Heart left ventricle (tissue), 16 donors: ENCODE data around the gene GLRA1. TPM values are rescaled to one million over a fixed set of nuclear protein-coding genes. Genes with fewer than 3 reads are reported as not detected.

Source experiments
- ATAC-seq, 4 donors: fragments of 200-7000 bp; cut with Tn5 transposase; one replicate each; pipeline ENCODE4 v1.9.1; 2020 to 2022; ENCODE audit warnings: moderate library complexity in 4 of 4, mild to moderate bottlenecking in 3 of 4, moderate number of reproducible peaks in 1 of 4
- DNase-seq, 5 donors: peaks; one replicate each; pipeline ENCODE4 v3.0.0-alpha.2; 2020
- H3K27ac ChIP-seq, 12 donors: fragments of 200-600 bp; sonication (generic) in 4 of 12; one replicate each; pipeline versions ENCODE4 v1.5.0 to v1.8.0; 2016 to 2022; ENCODE audit warnings: mild to moderate bottlenecking in 2 of 12
- H3K27me3 ChIP-seq, 9 donors: fragments of 200-600 bp; sonication (generic) in 2 of 9; one replicate each; pipeline versions ENCODE4 v1.5.1 to v1.8.0; 2016 to 2022; ENCODE audit warnings: mild to moderate bottlenecking in 3 of 9
- H3K36me3 ChIP-seq, 9 donors: fragments of 200-600 bp; sonication (generic) in 2 of 9; one replicate each; pipeline versions ENCODE4 v1.5.0 to v1.8.0; 2018 to 2022; ENCODE audit warnings: mild to moderate bottlenecking in 2 of 9
- H3K4me1 ChIP-seq, 12 donors: fragments of 200-600 bp; sonication (generic) in 4 of 12; one replicate each; pipeline versions ENCODE4 v1.5.0 to v1.8.0; 2016 to 2022; ENCODE audit warnings: mild to moderate bottlenecking in 3 of 12
- H3K4me3 ChIP-seq, 12 donors: fragments of 200-600 bp; sonication (generic) in 4 of 12; one replicate each; pipeline versions ENCODE4 v1.5.0 to v1.8.0; 2017 to 2022; ENCODE audit warnings: mild to moderate bottlenecking in 9 of 12, moderate library complexity in 4 of 12
- H3K9me3 ChIP-seq, 12 donors: fragments of 200-600 bp; sonication (generic) in 4 of 12; one replicate each; pipeline versions ENCODE4 v1.5.0 to v1.8.0; 2016 to 2022; ENCODE audit warnings: mild to moderate bottlenecking in 1 of 12
- CTCF ChIP-seq, 12 donors: fragments of 200-600 bp; sonication (generic) in 4 of 12; IDR thresholded peaks; one replicate each; pipeline versions ENCODE4 v1.5.0 to v1.8.0; 2018 to 2022; ENCODE audit warnings: antibody characterized with exemption in 12 of 12, mild to moderate bottlenecking in 5 of 12
- POLR2A ChIP-seq, 2 donors: fragments of 450-650 bp; IDR thresholded peaks; one replicate each; pipeline ENCODE4 v1.6.1; 2017; ENCODE audit warnings: antibody characterized with exemption in 2 of 2, mild to moderate bottlenecking in 2 of 2, moderate library complexity in 2 of 2
- WGBS, 4 donors: extraction: QIAGEN DNeasy Blood & Tissue Kit in 2 of 4; methylation state at CpG; one replicate each; pipeline versions ENCODE4 v1.1.5 to v1.1.7; 2013 to 2018; 5-methylcytosine and 5-hydroxymethylcytosine counted together
- intact Hi-C, 10 donors: fragments of 100-400 bp; cut with DNase I; formaldehyde crosslinking; loops; one replicate each; pipeline versions ENCODE4 v1.11.1 to v1.14.2; 2022
- polyA plus RNA-seq, 2 donors: library from polyadenylated mRNA; stranded (reverse); fragments of 200-250 nt; gene quantifications; one replicate each; pipeline ENCODE4 v1.2.3, GENCODE V29; 2013
- total RNA-seq, 9 donors: library from RNA; depleted of rRNA in 2 of 9; stranded (reverse); fragments of >200 nt in 2 of 9; fragmentation: NEBNext Ultra II Directional in 3 of 9; extraction: Animal tissue kit (Norgen Biotek cat#: 25700) in 3 of 9; gene quantifications; one replicate each; pipeline versions ENCODE4 v1.1.0 to v1.2.4, GENCODE V29; 2016 to 2023
- donor health status: ischemic (EF 13 %, LVEDD 7.1; RV severe dilation, severe dysfunction).
- donor health status: healthy with polysubstance abuse.
- donor health status: DM: no; HTN: yes; CAD: no.
- donor health status: DM: no; HTN: no; CAD: no.
- donor health status: ischemic (EF 25% LVEDD 6.9; RV normal size, moderate dysfunction).
- donor health status: ischemic (EF 25% LVEDD 5.7; RV mildly dilated, moderate dysfunction).
- donor health status: healthy.
- donor health status: DM: yes; HTN: yes; CAD: no.
- donor health status: ischemic (EF 35%, LVEDD 5.7; RV mildly dilated, moderate dysfunction).
- donor health status: nonischemic (EF 11% LVEDD 7.7; RV severe dilation, severe dysfunction).
- donor health status: DM: yes; HTN: yes; CAD: no.
- donor health status: PGD.
- donor health status: ischemic (EF 29% LVEDD 5.4; RV normal size, mild dysfunction).
- donor health status: nonischemic (EF 23%, LVEDD 6.1; RV moderate dilation, normal function).

Gene GLRA1
- total and polyA plus RNA-seq, 11 donors: not detected

- DNase-seq (no peak), ATAC-seq (no peak)
- Histone ChIP-seq H3K4me3 (no peak overlapping the region), H3K27me3 (no peaks in the 10 kb centered on the region), H3K36me3 (no peaks in the 10 kb centered on the region), H3K4me1 (no peaks in the 10 kb centered on the region), H3K9me3 (no peaks in the 10 kb centered on the region), H3K27ac (no peak overlapping the region)
- TF ChIP-seq CTCF (IDR thresholded peaks at IDR 0.05) (no peak), POLR2A (IDR thresholded peaks at IDR 0.05) (no peak)
- WGBS, 4 donors: 73 to 83% (median 77%) methylated on average over 4 of the region's 4 CpGs
- intact Hi-C loops: no loop called here
Observed at GRCh38 chr5:151954255-151954654, 29.6 kb upstream of the GLRA1 start.

GRCh38 chr5:151953833-151954232 lies 29.2 kb upstream of the GLRA1 start:
- Histone ChIP-seq H3K27ac (no peak overlapping the region), H3K9me3 (no peaks in the 10 kb centered on the region), H3K36me3 (no peaks in the 10 kb centered on the region), H3K4me1 (no peaks in the 10 kb centered on the region), H3K27me3 (no peaks in the 10 kb centered on the region), H3K4me3 (no peak overlapping the region)
- TF ChIP-seq CTCF (IDR thresholded peaks at IDR 0.05) (no peak), POLR2A (IDR thresholded peaks at IDR 0.05) (no peak)
- 78 to 88% (median 78%) methylated on average over 1 of the region's 1 CpG for WGBS, 4 donors
- no peak for DNase-seq
- no peak for ATAC-seq
- intact Hi-C loops: no loop called here

GRCh38 chr5:151952238-151952637 lies 27.6 kb upstream of the GLRA1 start:
- Histone ChIP-seq H3K9me3 (no peaks in the 10 kb centered on the region), H3K27me3 (no peaks in the 10 kb centered on the region), H3K4me1 (peaks cover 0 to 3% (median 0%) of the 10 kb centered on the region in 12 donors), H3K27ac (no peak overlapping the region), H3K36me3 (no peaks in the 10 kb centered on the region), H3K4me3 (no peak overlapping the region)
- intact Hi-C loops: no loop called here
- TF ChIP-seq POLR2A (IDR thresholded peaks at IDR 0.05) (no peak), CTCF (IDR thresholded peaks at IDR 0.05) (no peak)
- WGBS, 4 donors: 45 to 57% (median 48%) methylated on average over 2 of the region's 2 CpGs
- DNase-seq (no peak), ATAC-seq (no peak)

- H3K9me3 ChIP-seq: no peaks in the 10 kb centered on the region
- H3K4me1 ChIP-seq: peaks cover 0 to 3% (median 0%) of the 10 kb centered on the region in 12 donors
- ATAC-seq (no peak), DNase-seq (no peak)
- WGBS, 4 donors: 61 to 74% (median 67%) methylated on average over 9 of the region's 9 CpGs
- H3K27ac ChIP-seq: no peak overlapping the region
- H3K4me3 ChIP-seq: no peak overlapping the region
- no peaks in the 10 kb centered on the region for H3K36me3 ChIP-seq
- intact Hi-C loops: no loop called here
- H3K27me3 ChIP-seq: no peaks in the 10 kb centered on the region
- TF ChIP-seq POLR2A (IDR thresholded peaks at IDR 0.05) (no peak), CTCF (IDR thresholded peaks at IDR 0.05) (no peak)
Observed at GRCh38 chr5:151950706-151951105, 26.1 kb upstream of the GLRA1 start.
